HepG2 (cell line): Measurements from ENCODE around the gene MEGF6. TPM values are rescaled to one million over a fixed set of nuclear protein-coding genes. Genes with fewer than 3 reads are reported as not detected.

Source experiments
- ARID5B ChIP-seq: IDR thresholded peaks from 2 replicates; pipeline ENCODE4 v1.4.0; 2020; ENCODE audit warnings: mild to moderate bottlenecking, missing genetic modification reagents
- CTCF ChIP-seq: sonication (generic); formaldehyde crosslinking; IDR thresholded peaks from 2 replicates; pipeline ENCODE4 v1.5.0; 2020; ENCODE audit warnings: mild to moderate bottlenecking, missing genetic modification reagents, moderate library complexity
- FOSL2 ChIP-seq: sonication (generic); formaldehyde crosslinking; IDR thresholded peaks from 2 replicates; pipeline ENCODE4 v1.4.0; 2020; ENCODE audit warnings: missing genetic modification reagents
- GTF3A ChIP-seq: sonication (generic); formaldehyde crosslinking; conservative IDR thresholded peaks from 2 replicates; pipeline ENCODE4 v1.4.0; 2020; ENCODE audit warnings: mild to moderate bottlenecking, missing genetic modification reagents
- HOXA9 ChIP-seq: sonication (generic); formaldehyde crosslinking; IDR thresholded peaks from 2 replicates; pipeline ENCODE4 v1.8.1; 2022; ENCODE audit warnings: missing genetic modification reagents, mild to moderate bottlenecking, moderate library complexity, borderline replicate concordance
- JARID2 ChIP-seq: sonication (generic); formaldehyde crosslinking; IDR thresholded peaks from 2 replicates; pipeline ENCODE4 v1.8.1; 2023; ENCODE audit warnings: missing genetic modification reagents, inconsistent platforms; ENCODE audit not compliant: insufficient replicate concordance
- MXD4 ChIP-seq: IDR thresholded peaks from 2 replicates; pipeline ENCODE4 v1.6.1; 2016; ENCODE audit warnings: mild to moderate bottlenecking, missing biosample characterization, missing genetic modification reagents
- MYC ChIP-seq: sonication (generic); formaldehyde crosslinking; IDR thresholded peaks from 2 replicates; pipeline ENCODE4 v1.9.0; 2021; ENCODE audit warnings: missing genetic modification reagents, borderline replicate concordance
- SOX6 ChIP-seq, 2 experiments: fragments of 450-650 bp in 1 of 2; sonication (generic) in 1 of 2; formaldehyde crosslinking in 1 of 2; IDR thresholded peaks; 2 replicates each; pipeline versions ENCODE4 v1.4.0 to v1.6.1; 2017 to 2020; ENCODE audit warnings: antibody characterized with exemption in 1 of 2, mild to moderate bottlenecking in 1 of 2, missing genetic modification reagents in 1 of 2
- THAP11 ChIP-seq: IDR thresholded peaks from 2 replicates; pipeline ENCODE4 v1.6.1; 2016; ENCODE audit warnings: missing biosample characterization, missing genetic modification reagents
- ZNF501 ChIP-seq: sonication (generic); formaldehyde crosslinking; IDR thresholded peaks from 2 replicates; pipeline ENCODE4 v1.5.1; 2020; ENCODE audit warnings: mild to moderate bottlenecking, moderate library complexity, missing genetic modification reagents
- polyA plus RNA-seq, 8 experiments: library from polyadenylated mRNA; depleted of rRNA in 3 of 8; stranded (reverse) in 7 of 8; unstranded in 1 of 8; fragments of >200 nt; fragmentation: Illumina TruSeq in 4 of 8; extraction: Trizol in 4 of 8; gene quantifications; 2 replicates each; pipeline versions ENCODE4 v1.2.1 to v1.2.3, GENCODE V29; 2011 to 2016; ENCODE audit warnings: low read depth in 4 of 8, missing spikeins in 1 of 8, mixed read lengths in 1 of 8; ENCODE audit not compliant: insufficient read depth in 1 of 8
- total RNA-seq, 5 experiments: library from RNA; depleted of rRNA; stranded (reverse); fragments of >200 nt; fragmentation: Illumina TruSeq; extraction: Trizol; gene quantifications; 2 replicates each; pipeline ENCODE4 v1.2.3, GENCODE V29; 2016; ENCODE audit warnings: low read depth in 1 of 5
- TF ChIP-seq, protein P1 (sequence below): sonication (generic); formaldehyde crosslinking; IDR thresholded peaks from 2 replicates; pipeline ENCODE4 v1.4.0; 2020; ENCODE audit warnings: low read depth, missing genetic modification reagents
- TF ChIP-seq, protein P2 (sequence below): sonication (generic); IDR thresholded peaks from 2 replicates; pipeline ENCODE4 v1.6.1; 2016; ENCODE audit warnings: low read depth, borderline replicate concordance
- TF ChIP-seq, protein P3 (sequence below): IDR thresholded peaks from 2 replicates; pipeline ENCODE4 v1.6.1; 2016; ENCODE audit warnings: missing compliant biosample characterization, missing genetic modification reagents, borderline replicate concordance

The MEGF6 gene
- total and polyA plus RNA-seq, 2 of the 13 experiments (the other 11 are each of a cell fraction or from before 2014, with no cell fraction given), result 1.9 TPM

- TF ChIP-seq ZNF501 (0 out of 2 replicates have a peak, but pooled peaks have one; percentile 9), ARID5B (CRISPR knock-in tag) (0 out of 2 replicates have a peak, but pooled peaks have one; percentile 21), MYC (CRISPR knock-in tag) (peak; percentile 46; the same call in 1 of the 2 replicates), HOXA9 (CRISPR knock-in tag) (no peak), FOSL2 (CRISPR knock-in tag) (peak; percentile 72), GTF3A (no peak), CTCF (CRISPR knock-in tag) (no peak), THAP11 (CRISPR knock-in tag) (peak; percentile 3; the same call in 1 of the 2 replicates), SOX6 (IDR thresholded peaks at IDR 0.05) (no peak), SOX6 (CRISPR knock-in tag; IDR thresholded peaks at IDR 0.05) (peak; percentile 16; the same call in 1 of the 2 replicates), JARID2 (CRISPR knock-in tag) (no peak), MXD4 (no peak)
- TF ChIP-seq, protein P1, sequence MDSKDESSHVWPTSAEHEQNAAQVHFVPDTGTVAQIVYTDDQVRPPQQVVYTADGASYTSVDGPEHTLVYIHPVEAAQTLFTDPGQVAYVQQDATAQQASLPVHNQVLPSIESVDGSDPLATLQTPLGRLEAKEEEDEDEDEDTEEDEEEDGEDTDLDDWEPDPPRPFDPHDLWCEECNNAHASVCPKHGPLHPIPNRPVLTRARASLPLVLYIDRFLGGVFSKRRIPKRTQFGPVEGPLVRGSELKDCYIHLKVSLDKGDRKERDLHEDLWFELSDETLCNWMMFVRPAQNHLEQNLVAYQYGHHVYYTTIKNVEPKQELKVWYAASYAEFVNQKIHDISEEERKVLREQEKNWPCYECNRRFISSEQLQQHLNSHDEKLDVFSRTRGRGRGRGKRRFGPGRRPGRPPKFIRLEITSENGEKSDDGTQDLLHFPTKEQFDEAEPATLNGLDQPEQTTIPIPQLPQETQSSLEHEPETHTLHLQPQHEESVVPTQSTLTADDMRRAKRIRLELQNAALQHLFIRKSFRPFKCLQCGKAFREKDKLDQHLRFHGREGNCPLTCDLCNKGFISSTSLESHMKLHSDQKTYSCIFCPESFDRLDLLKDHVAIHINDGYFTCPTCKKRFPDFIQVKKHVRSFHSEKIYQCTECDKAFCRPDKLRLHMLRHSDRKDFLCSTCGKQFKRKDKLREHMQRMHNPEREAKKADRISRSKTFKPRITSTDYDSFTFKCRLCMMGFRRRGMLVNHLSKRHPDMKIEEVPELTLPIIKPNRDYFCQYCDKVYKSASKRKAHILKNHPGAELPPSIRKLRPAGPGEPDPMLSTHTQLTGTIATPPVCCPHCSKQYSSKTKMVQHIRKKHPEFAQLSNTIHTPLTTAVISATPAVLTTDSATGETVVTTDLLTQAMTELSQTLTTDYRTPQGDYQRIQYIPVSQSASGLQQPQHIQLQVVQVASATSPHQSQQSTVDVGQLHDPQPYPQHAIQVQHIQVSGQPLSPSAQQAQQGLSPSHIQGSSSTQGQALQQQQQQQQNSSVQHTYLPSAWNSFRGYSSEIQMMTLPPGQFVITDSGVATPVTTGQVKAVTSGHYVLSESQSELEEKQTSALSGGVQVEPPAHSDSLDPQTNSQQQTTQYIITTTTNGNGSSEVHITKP (CRISPR knock-in tag), result peak; percentile 62; the same call in 1 of the 2 replicates
- TF ChIP-seq, protein P2, sequence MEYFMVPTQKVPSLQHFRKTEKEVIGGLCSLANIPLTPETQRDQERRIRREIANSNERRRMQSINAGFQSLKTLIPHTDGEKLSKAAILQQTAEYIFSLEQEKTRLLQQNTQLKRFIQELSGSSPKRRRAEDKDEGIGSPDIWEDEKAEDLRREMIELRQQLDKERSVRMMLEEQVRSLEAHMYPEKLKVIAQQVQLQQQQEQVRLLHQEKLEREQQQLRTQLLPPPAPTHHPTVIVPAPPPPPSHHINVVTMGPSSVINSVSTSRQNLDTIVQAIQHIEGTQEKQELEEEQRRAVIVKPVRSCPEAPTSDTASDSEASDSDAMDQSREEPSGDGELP, result peak; percentile 9; the same call in 1 of the 2 replicates
- TF ChIP-seq, protein P3, sequence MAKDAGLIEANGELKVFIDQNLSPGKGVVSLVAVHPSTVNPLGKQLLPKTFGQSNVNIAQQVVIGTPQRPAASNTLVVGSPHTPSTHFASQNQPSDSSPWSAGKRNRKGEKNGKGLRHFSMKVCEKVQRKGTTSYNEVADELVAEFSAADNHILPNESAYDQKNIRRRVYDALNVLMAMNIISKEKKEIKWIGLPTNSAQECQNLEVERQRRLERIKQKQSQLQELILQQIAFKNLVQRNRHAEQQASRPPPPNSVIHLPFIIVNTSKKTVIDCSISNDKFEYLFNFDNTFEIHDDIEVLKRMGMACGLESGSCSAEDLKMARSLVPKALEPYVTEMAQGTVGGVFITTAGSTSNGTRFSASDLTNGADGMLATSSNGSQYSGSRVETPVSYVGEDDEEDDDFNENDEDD (CRISPR knock-in tag), result peak; percentile 45; the same call in 1 of the 2 replicates
These were observed 150.6 kb downstream of the MEGF6 start (continued) for GRCh38 chr1:3460672-3461131.
